HEK293 (cell line): ENCODE data around the gene A4GALT.
A peak's percentile ranks its signal among the peaks of the same experiment; 100 is the strongest.

Experiments
- CTCF ChIA-PET: fragments of 350-600 bp; formaldehyde crosslinking; extraction: SDS; loops from one replicate; lab custom pipeline; 2021; ENCODE audit warnings: antibody characterized with exemption; lab: Yijun Ruan, JAX
- POLR2A ChIA-PET: fragments of 300-600 bp; formaldehyde crosslinking; extraction: SDS; loops from one replicate; lab custom pipeline; 2020; ENCODE audit warnings: antibody characterized with exemption, inconsistent platforms; lab: Yijun Ruan, JAX
- H3K27ac ChIP-seq: fragments of 200-500 bp; sonication (Bioruptor generic); 2 replicates; pipeline ENCODE4 v1.5.1; 2014; ENCODE audit warnings: low read depth, low read length, control low read depth, inconsistent platforms; ENCODE audit errors: extremely low read depth
- H3K36me3 ChIP-seq, 2 experiments: fragments of 200-500 bp in 1 of 2; sonication (Bioruptor generic) in 1 of 2; 1 replicate in 1 of 2; 2 replicates in 1 of 2; pipeline ENCODE4 v1.5.1; 2014 to 2017; ENCODE audit warnings: inconsistent platforms in 2 of 2, low read length in 2 of 2; ENCODE audit not compliant: control insufficient read depth in 2 of 2, insufficient read depth in 1 of 2
- H3K4me1 ChIP-seq: fragments of 200-500 bp; sonication (Bioruptor generic); 2 replicates; pipeline ENCODE4 v1.5.1; 2014; ENCODE audit warnings: mild to moderate bottlenecking, low read length, inconsistent platforms; ENCODE audit not compliant: control insufficient read depth, insufficient read depth
- H3K4me3 ChIP-seq: 2 replicates; pipeline ENCODE4 v1.5.1; 2011; ENCODE audit warnings: low read depth, mild to moderate bottlenecking, control low read depth, low read length, moderate library complexity
- H3K9me3 ChIP-seq: fragments of 200-500 bp; sonication (Bioruptor generic); 2 replicates; pipeline ENCODE4 v1.5.1; 2014; ENCODE audit warnings: low read depth, low read length, inconsistent platforms; ENCODE audit not compliant: control insufficient read depth, insufficient read depth
- AEBP2 ChIP-seq: fragments of 450-650 bp; formaldehyde crosslinking; IDR thresholded peaks from 2 replicates; pipeline ENCODE4 v1.5.1; 2016; ENCODE audit warnings: missing biosample characterization, missing genetic modification characterization, borderline replicate concordance
- CTCF ChIP-seq: fragments of 450-650 bp; formaldehyde crosslinking; IDR thresholded peaks from 2 replicates; pipeline ENCODE4 v1.5.1; 2016; ENCODE audit warnings: missing biosample characterization, missing genetic modification characterization
- HIC1 ChIP-seq: fragments of 450-650 bp; formaldehyde crosslinking; IDR thresholded peaks from 2 replicates; pipeline ENCODE4 v1.5.1; 2016; ENCODE audit warnings: missing biosample characterization, missing genetic modification characterization
- KLF10 ChIP-seq: fragments of 450-650 bp; IDR thresholded peaks from 2 replicates; pipeline ENCODE4 v1.5.1; 2018; ENCODE audit warnings: missing biosample characterization, mild to moderate bottlenecking, missing genetic modification characterization
- KLF7 ChIP-seq: fragments of 450-650 bp; formaldehyde crosslinking; IDR thresholded peaks from 2 replicates; pipeline ENCODE4 v1.5.1; 2016; ENCODE audit warnings: missing biosample characterization, missing genetic modification characterization, borderline replicate concordance
- MYNN ChIP-seq: fragments of 450-650 bp; formaldehyde crosslinking; IDR thresholded peaks from 2 replicates; pipeline ENCODE4 v1.5.1; 2016; ENCODE audit warnings: missing biosample characterization, missing genetic modification characterization, borderline replicate concordance
- MZF1 ChIP-seq: fragments of 450-650 bp; formaldehyde crosslinking; IDR thresholded peaks from 2 replicates; pipeline ENCODE4 v1.5.1; 2017; ENCODE audit warnings: missing biosample characterization, missing genetic modification characterization, borderline replicate concordance
- SCRT1 ChIP-seq: fragments of 450-650 bp; formaldehyde crosslinking; IDR thresholded peaks from 2 replicates; pipeline ENCODE4 v1.5.1; 2016; ENCODE audit warnings: missing biosample characterization, missing genetic modification characterization, borderline replicate concordance
- SP2 ChIP-seq: fragments of 450-650 bp; formaldehyde crosslinking; IDR thresholded peaks from 2 replicates; pipeline ENCODE4 v1.5.1; 2016; ENCODE audit warnings: missing biosample characterization, missing genetic modification characterization
- SP3 ChIP-seq: fragments of 450-650 bp; formaldehyde crosslinking; IDR thresholded peaks from 2 replicates; pipeline ENCODE4 v1.5.1; 2016; ENCODE audit warnings: missing biosample characterization, missing genetic modification characterization
- ZBTB49 ChIP-seq: fragments of 450-650 bp; formaldehyde crosslinking; IDR thresholded peaks from 2 replicates; pipeline ENCODE4 v1.5.1; 2016; ENCODE audit warnings: missing biosample characterization, missing genetic modification characterization, low read depth
- ZFHX2 ChIP-seq: fragments of 450-650 bp; formaldehyde crosslinking; conservative IDR thresholded peaks from 2 replicates; pipeline ENCODE4 v1.5.1; 2016; ENCODE audit warnings: missing biosample characterization, missing genetic modification characterization
- ZFP37 ChIP-seq: fragments of 450-650 bp; formaldehyde crosslinking; IDR thresholded peaks from 2 replicates; pipeline ENCODE4 v1.5.1; 2016; ENCODE audit warnings: missing biosample characterization, missing genetic modification characterization
- ZNF148 ChIP-seq: fragments of 450-650 bp; formaldehyde crosslinking; IDR thresholded peaks from 2 replicates; pipeline ENCODE4 v1.5.0; 2017; ENCODE audit warnings: missing biosample characterization, missing genetic modification characterization, borderline replicate concordance
- ZNF274 ChIP-seq, 2 experiments: fragments of 200-500 bp in 1 of 2; fragments of 450-650 bp in 1 of 2; sonication (Bioruptor generic) in 1 of 2; formaldehyde crosslinking in 1 of 2; IDR thresholded peaks; 2 replicates each; pipeline versions ENCODE4 v1.5.1 to v1.6.1; 2014 to 2016; ENCODE audit warnings: borderline replicate concordance in 1 of 2, inconsistent platforms in 1 of 2, low read length in 1 of 2, missing biosample characterization in 1 of 2, missing genetic modification characterization in 1 of 2
- ZNF670 ChIP-seq: fragments of 450-650 bp; formaldehyde crosslinking; IDR thresholded peaks from 2 replicates; pipeline ENCODE4 v1.5.1; 2016; ENCODE audit warnings: missing biosample characterization, missing genetic modification characterization, low read depth
- ZNF785 ChIP-seq: fragments of 450-650 bp; formaldehyde crosslinking; IDR thresholded peaks from 2 replicates; pipeline ENCODE4 v1.5.1; 2016; ENCODE audit warnings: missing biosample characterization, missing genetic modification characterization
- ZSCAN16 ChIP-seq: fragments of 450-650 bp; formaldehyde crosslinking; IDR thresholded peaks from 2 replicates; pipeline ENCODE4 v1.5.1; 2016; ENCODE audit warnings: missing biosample characterization, missing genetic modification characterization

The A4GALT gene

GRCh38 chr22:42717197-42717928 lies 3.3 kb downstream of the A4GALT start (continued):
- TF ChIP-seq ZNF274 (IDR thresholded peaks at IDR 0.05; ENCODE audit: low read length) (no peak), ZNF274 (tag by site-specific recombination; IDR thresholded peaks at IDR 0.05; ENCODE audit: borderline replicate concordance) (no peak), AEBP2 (tag by site-specific recombination) (no peak), KLF10 (tag by site-specific recombination) (no peak), ZSCAN16 (tag by site-specific recombination) (no peak), ZFP37 (tag by site-specific recombination) (no peak), KLF7 (tag by site-specific recombination) (no peak), ZNF148 (tag by site-specific recombination) (no peak), ZFHX2 (tag by site-specific recombination) (peak; percentile 90), MZF1 (no peak), MYNN (tag by site-specific recombination) (no peak), HIC1 (tag by site-specific recombination) (no peak), SP3 (peak; percentile 67), ZNF785 (tag by site-specific recombination) (no peak), SP2 (peak; percentile 72)

- Histone ChIP-seq H3K9me3 (no peaks in the 10 kb centered on the region), H3K4me3 (no peak overlapping the region), H3K4me1 (no peaks in the 10 kb centered on the region), H3K36me3 (no peaks in the 10 kb centered on the region), H3K27ac (no peak overlapping the region)
- CTCF ChIA-PET: interaction anchor here (0.6 kb wide), 1 partner anchor 303 kb away, joined by 5 read pairs; no protein-coding TSS in a partner anchor
- TF ChIP-seq SCRT1 (tag by site-specific recombination) (no peak), ZNF670 (tag by site-specific recombination) (no peak), ZBTB49 (tag by site-specific recombination) (no peak), CTCF (tag by site-specific recombination) (no peak)
- POLR2A ChIA-PET: no interaction called here
Measured at GRCh38 chr22:42716649-42717127, 4.0 kb downstream of the A4GALT start.
